GM12892 (cell line): ENCODE data around the gene ZDHHC11.

Source experiments
- POLR2A ChIP-seq: IDR thresholded peaks from 2 replicates; pipeline ENCODE4 v1.6.1; 2011; ENCODE audit warnings: low read depth, low read length, control low read depth
- POLR2AphosphoS5 ChIP-seq: IDR thresholded peaks from 2 replicates; pipeline ENCODE4 v1.6.1; 2011; ENCODE audit warnings: low read depth, low read length, control low read depth

GRCh38 chr5:766666-767431, 83.9 kb downstream of the ZDHHC11 start:
- no peak for TF ChIP-seq POLR2AphosphoS5
- TF ChIP-seq POLR2A: no peak
